HT-29 (cell line): ENCODE results near the gene PLOD2. TPM values are rescaled to one million over a fixed set of nuclear protein-coding genes. Genes with fewer than 3 reads are reported as not detected.

Experiments used
- DNase-seq: peaks from one replicate; pipeline ENCODE4 v3.0.0-alpha.2; 2015; ENCODE audit warnings: low spot score
- total RNA-seq: library from RNA; depleted of rRNA; stranded (reverse); fragments of >200 nt; shearing (Covaris generic); gene quantifications from 2 replicates; pipeline ENCODE4 v1.2.3, GENCODE V29; 2014

PLOD2 gene
- total RNA-seq, 1 experiment from 2014 or later: 9.9 TPM

- no peak for DNase-seq
Observed at GRCh38 chr3:146100825-146101444, 60.0 kb downstream of the PLOD2 start.

- DNase-seq: no peak
Observed at GRCh38 chr3:146100180-146100579, 60.8 kb downstream of the PLOD2 start.

GRCh38 chr3:146099316-146099715 lies 61.7 kb downstream of the PLOD2 start:
- DNase-seq: no peak

- no peak for DNase-seq
Observed at GRCh38 chr3:146093896-146094295, 67.1 kb downstream of the PLOD2 start.

- DNase-seq: no peak
Observed at GRCh38 chr3:146092230-146092629, 68.8 kb downstream of the PLOD2 start.

GRCh38 chr3:146091397-146091796 lies 69.6 kb downstream of the PLOD2 start:
- no peak for DNase-seq

- no peak for DNase-seq
Observed at GRCh38 chr3:146090521-146090920, 70.5 kb downstream of the PLOD2 start.

- DNase-seq: no peak
Observed at GRCh38 chr3:146088840-146089239, 72.1 kb downstream of the PLOD2 start.

GRCh38 chr3:146087116-146087515 lies 73.9 kb downstream of the PLOD2 start:
- no peak for DNase-seq

GRCh38 chr3:146086211-146086610 lies 74.8 kb downstream of the PLOD2 start:
- DNase-seq: no peak

GRCh38 chr3:146085678-146086077 lies 75.3 kb downstream of the PLOD2 start:
- no peak for DNase-seq

GRCh38 chr3:146080578-146080977 lies 80.4 kb downstream of the PLOD2 start:
- DNase-seq: no peak

GRCh38 chr3:146078031-146078430 lies 83.0 kb downstream of the PLOD2 start:
- no peak for DNase-seq

- DNase-seq: no peak
Observed at GRCh38 chr3:146077181-146077580, 83.8 kb downstream of the PLOD2 start.

- no peak for DNase-seq
Observed at GRCh38 chr3:146072824-146073223, 88.2 kb downstream of the PLOD2 start.

GRCh38 chr3:146072061-146072460 lies 88.9 kb downstream of the PLOD2 start:
- DNase-seq: no peak

GRCh38 chr3:146071632-146072031 lies 89.4 kb downstream of the PLOD2 start:
- no peak for DNase-seq

GRCh38 chr3:146067048-146067447 lies 93.9 kb downstream of the PLOD2 start:
- no peak for DNase-seq

- DNase-seq: peak; percentile 76
Observed at GRCh38 chr3:146065573-146066006, 95.4 kb downstream of the PLOD2 start.

- DNase-seq: no peak
Observed at GRCh38 chr3:146058241-146058640, 102.7 kb downstream of the PLOD2 start.

GRCh38 chr3:146052791-146053310 lies 108.1 kb downstream of the PLOD2 start:
- DNase-seq: no peak

- DNase-seq: no peak
Observed at GRCh38 chr3:146052056-146052790, 108.8 kb downstream of the PLOD2 start.

- no peak for DNase-seq
Observed at GRCh38 chr3:146050691-146051090, 110.3 kb downstream of the PLOD2 start.
